Measurements from ENCODE around the gene BMAL1. TPM values are rescaled to one million over a fixed set of nuclear protein-coding genes. Genes with fewer than 3 reads are reported as not detected.
"Not testable (repeated sequence)": the region's sequence is repeated elsewhere in the genome, so short reads cannot be mapped to it uniquely, and the experiment has no call there.

BMAL1 gene
- total RNA-seq, 2 donors from 2014 or later = 41.6 to 44.7 TPM

DNA sequence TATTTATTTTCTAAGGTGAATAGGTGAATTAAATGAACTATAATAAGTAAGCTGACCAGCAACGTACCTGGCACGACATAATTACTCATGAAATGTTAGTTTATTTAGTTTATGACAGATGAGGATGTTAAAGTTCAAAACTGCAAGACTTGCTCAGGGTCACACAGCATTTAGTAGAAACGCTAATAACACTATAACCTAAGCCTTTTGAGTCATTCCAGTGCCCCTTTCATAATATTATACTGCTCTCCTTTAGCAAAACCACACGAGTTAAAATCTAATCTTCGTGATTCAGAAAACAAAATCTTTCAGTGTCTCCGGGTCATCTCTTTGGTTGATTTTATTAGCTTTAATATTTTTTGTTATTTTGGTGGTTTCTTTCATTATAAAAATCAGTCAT, 145.8 kb downstream of the BMAL1 start:
- Mint-ChIP-seq H3K4me1 (peaks cover 8% of the 10 kb centered on the region), H3K27ac (no peak overlapping the region), H3K4me3 (no peak overlapping the region), H3K27me3 (no peaks in the 10 kb centered on the region), H3K36me3 (ENCODE audit: low read depth) (peaks cover 33% of the 10 kb centered on the region), H3K9me3 (no peaks in the 10 kb centered on the region)
- no peak for ATAC-seq (replicated peaks)

GRCh38 chr11:13427440-13427839, 149.8 kb downstream of the BMAL1 start:
- Mint-ChIP-seq H3K4me1 (peaks cover 13% of the 10 kb centered on the region), H3K27me3 (no peaks in the 10 kb centered on the region), H3K9me3 (peaks cover 4% of the 10 kb centered on the region), H3K27ac (no peak overlapping the region), H3K4me3 (no peak overlapping the region), H3K36me3 (ENCODE audit: low read depth) (peaks cover 9% of the 10 kb centered on the region)
- ATAC-seq (replicated peaks) = no peak

- Mint-ChIP-seq H3K36me3 (ENCODE audit: low read depth) (peaks cover 9% of the 10 kb centered on the region), H3K9me3 (peaks cover 4% of the 10 kb centered on the region), H3K4me1 (peaks cover 13% of the 10 kb centered on the region), H3K27ac (no peak overlapping the region), H3K4me3 (no peak overlapping the region), H3K27me3 (no peaks in the 10 kb centered on the region)
- peak; percentile 53 for ATAC-seq (replicated peaks)
These were observed 151.7 kb downstream of the BMAL1 start for GRCh38 chr11:13429288-13429687.

DNA sequence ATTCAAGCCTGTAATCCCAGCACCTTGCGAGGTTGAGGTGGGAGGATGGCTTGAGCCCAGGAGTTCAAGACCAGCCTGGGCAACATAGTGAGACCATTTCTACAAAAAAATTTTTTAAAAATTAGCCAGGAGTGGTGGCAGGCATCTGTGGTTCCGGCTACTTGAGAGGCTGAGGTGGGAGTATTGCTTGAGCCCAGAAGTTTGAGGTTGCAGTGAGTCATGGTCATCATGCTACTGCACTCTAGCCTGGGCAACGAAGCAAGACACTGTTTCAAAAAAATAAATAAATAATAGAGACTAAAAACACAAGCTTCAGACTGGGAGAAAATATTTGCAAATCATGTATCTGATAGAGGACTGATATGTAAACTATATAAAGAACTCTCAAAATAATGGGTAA, 152.2 kb downstream of the BMAL1 start:
- no peaks in the 10 kb centered on the region for H3K27me3 Mint-ChIP-seq
- peaks cover 7% of the 10 kb centered on the region for H3K4me1 Mint-ChIP-seq
- no peak for ATAC-seq (replicated peaks)
- peaks cover 9% of the 10 kb centered on the region for H3K36me3 Mint-ChIP-seq (ENCODE audit: low read depth)
- no peak overlapping the region for H3K27ac Mint-ChIP-seq
- peaks cover 4% of the 10 kb centered on the region for H3K9me3 Mint-ChIP-seq
- no peak overlapping the region for H3K4me3 Mint-ChIP-seq

DNA sequence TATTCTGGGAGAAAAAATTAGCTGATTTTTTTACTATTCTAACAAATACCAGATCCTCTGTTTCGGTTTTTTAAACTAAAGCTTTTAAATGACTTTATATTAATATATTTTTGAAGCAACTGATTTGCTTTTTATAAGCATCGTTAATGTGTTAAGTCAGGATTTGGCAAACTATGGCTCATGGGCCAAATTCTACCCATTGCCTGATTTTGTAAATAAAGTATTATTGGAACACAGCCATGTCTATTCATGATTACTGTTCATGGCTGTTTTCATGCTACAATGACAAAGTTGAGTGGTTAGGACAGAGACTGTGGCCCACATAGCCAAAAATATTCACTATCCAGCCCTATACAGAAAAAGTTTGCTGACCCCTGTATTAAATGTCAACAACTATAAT, 155.8 kb downstream of the BMAL1 start:
- peaks cover 4% of the 10 kb centered on the region for H3K9me3 Mint-ChIP-seq
- H3K27me3 Mint-ChIP-seq = no peaks in the 10 kb centered on the region
- no peak for ATAC-seq (replicated peaks)
- H3K27ac Mint-ChIP-seq = no peak overlapping the region
- H3K36me3 Mint-ChIP-seq (ENCODE audit: low read depth) = peaks cover 9% of the 10 kb centered on the region
- no peak overlapping the region for H3K4me3 Mint-ChIP-seq
- H3K4me1 Mint-ChIP-seq = peaks cover 12% of the 10 kb centered on the region

DNA sequence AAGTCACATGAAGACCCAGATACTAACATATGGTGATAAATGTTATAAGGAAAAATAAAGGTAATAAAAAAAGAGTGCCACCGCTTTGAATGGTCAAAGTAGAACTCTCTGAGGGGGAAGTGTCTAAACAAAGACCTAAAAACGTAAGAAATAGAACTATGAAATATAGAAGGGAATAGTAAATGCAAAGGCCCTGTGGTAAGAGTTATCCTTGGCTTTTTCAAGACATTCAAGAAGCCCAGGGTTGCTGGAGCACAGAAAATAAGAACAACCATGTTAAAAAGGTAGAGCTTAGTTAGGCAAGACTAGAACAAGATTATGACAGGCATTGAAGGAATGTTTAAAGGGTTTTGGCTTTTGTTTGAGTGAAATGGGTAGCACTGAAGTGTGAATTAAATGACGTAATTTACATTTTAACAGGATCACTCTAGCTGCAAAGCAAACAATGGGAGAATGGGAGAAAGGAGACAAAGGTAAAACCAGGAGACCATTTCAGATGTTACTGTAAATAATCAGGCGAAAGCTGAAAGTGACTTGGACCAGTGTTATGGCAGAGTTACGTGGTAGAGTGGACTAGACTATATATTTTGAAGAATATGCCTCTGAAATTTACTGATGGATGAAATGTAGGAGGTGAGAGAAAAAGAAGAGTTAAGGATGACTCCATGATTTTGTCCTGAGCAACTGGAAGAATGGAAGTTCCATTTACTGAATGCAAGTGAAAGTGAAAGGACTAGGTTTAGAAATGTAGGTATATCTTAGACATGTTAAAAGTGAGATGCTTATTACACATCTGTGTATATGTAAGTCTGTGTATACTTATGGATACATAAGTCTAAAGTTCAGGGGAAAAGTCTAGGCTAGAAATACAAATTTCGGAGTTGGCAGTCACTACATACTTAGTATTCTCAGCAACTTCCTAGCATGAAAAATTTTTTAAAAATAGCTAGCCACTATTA, 156.9 kb downstream of the BMAL1 start:
- H3K27ac Mint-ChIP-seq = no peak overlapping the region
- H3K4me1 Mint-ChIP-seq = peaks cover 7% of the 10 kb centered on the region
- peaks cover under 1% of the 10 kb centered on the region for H3K9me3 Mint-ChIP-seq
- no peak overlapping the region for H3K4me3 Mint-ChIP-seq
- H3K36me3 Mint-ChIP-seq (ENCODE audit: low read depth) = peaks cover 4% of the 10 kb centered on the region
- H3K27me3 Mint-ChIP-seq = no peaks in the 10 kb centered on the region
- no peak for ATAC-seq (replicated peaks)

DNA sequence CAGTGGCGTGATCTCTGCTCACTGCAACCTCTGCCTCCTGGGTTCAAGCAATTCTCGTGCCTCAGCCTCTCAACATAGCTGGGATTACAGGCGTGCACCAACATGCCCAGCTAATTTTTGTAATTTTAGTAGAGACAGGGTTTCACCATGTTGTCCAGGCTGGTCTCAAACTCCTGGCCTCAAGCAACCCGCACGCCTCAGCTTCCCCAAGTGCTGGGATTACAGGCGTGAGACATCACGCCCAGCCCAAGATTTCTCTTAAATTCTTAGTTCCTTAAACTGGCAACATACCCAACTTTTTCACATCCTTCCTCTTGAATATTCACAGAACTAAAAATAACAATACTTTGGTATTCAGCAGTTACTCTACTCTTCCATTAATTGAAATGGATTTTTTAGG, 159.2 kb downstream of the BMAL1 start:
- H3K9me3 Mint-ChIP-seq; H3K4me3 Mint-ChIP-seq; ATAC-seq (replicated peaks); H3K27me3 Mint-ChIP-seq; H3K4me1 Mint-ChIP-seq; H3K27ac Mint-ChIP-seq; H3K36me3 Mint-ChIP-seq (ENCODE audit: low read depth): not testable (repeated sequence)

Other genes with a start within 250 kb of the BMAL1 start
- 10 to 100 TPM; 16.8 to 25.0 TPM for gene BTBD10, start 185.4 kb downstream of the BMAL1 start, total RNA-seq
- gene PTH, start 218.2 kb downstream of the BMAL1 start, total RNA-seq = not detected

Measured in activated T-helper 17 cell treated with anti-CD3 and anti-CD28 coated beads, Interleukin-2, amount 50 U/mL, for 72 hours (primary cell).